Fibroblast of pulmonary artery (primary cell): ENCODE data around the gene HOXA3.

Source experiments
- DNase-seq: peaks from one replicate; pipeline ENCODE4 v3.0.0-alpha.2; 2010; ENCODE audit warnings: low read depth
- H3K4me3 ChIP-seq: replicated peaks from 2 replicates; pipeline ENCODE4 v1.5.1; 2011; ENCODE audit warnings: low read depth, mild to moderate bottlenecking, control low read depth, low read length, moderate library complexity
- CTCF ChIP-seq: IDR thresholded peaks from 2 replicates; pipeline ENCODE4 v1.5.1; 2011; ENCODE audit warnings: mild to moderate bottlenecking, control low read depth, low read length, inconsistent platforms; ENCODE audit errors: missing control alignments

The HOXA3 gene

GRCh38 chr7:27116031-27116961 is 36.1 kb downstream of the HOXA3 start:
- DNase-seq: no peak
- TF ChIP-seq CTCF: no peak
- peak overlapping the region; percentile 41 for H3K4me3 ChIP-seq

GRCh38 chr7:27115221-27116026 is 37.0 kb downstream of the HOXA3 start:
- no peak for DNase-seq
- TF ChIP-seq CTCF: no peak
- H3K4me3 ChIP-seq: peak overlapping the region; percentile 41

GRCh38 chr7:27114881-27115220 is 37.5 kb downstream of the HOXA3 start:
- H3K4me3 ChIP-seq: peak overlapping the region; percentile 41
- DNase-seq: no peak
- TF ChIP-seq CTCF: no peak

- no peak for TF ChIP-seq CTCF
- peak overlapping the region; percentile 27 for H3K4me3 ChIP-seq
- DNase-seq: no peak
Measured at GRCh38 chr7:27113991-27114769, 38.2 kb downstream of the HOXA3 start.

- TF ChIP-seq CTCF: no peak
- peak overlapping the region; percentile 43 for H3K4me3 ChIP-seq
- peak; percentile 61 for DNase-seq
Measured at GRCh38 chr7:27112955-27113949, 39.1 kb downstream of the HOXA3 start.

GRCh38 chr7:27112361-27112760 is 40.0 kb downstream of the HOXA3 start:
- H3K4me3 ChIP-seq: peak overlapping the region; percentile 43
- DNase-seq: no peak
- no peak for TF ChIP-seq CTCF
